ENCODE data around the gene BCOR. TPM values are rescaled to one million over a fixed set of nuclear protein-coding genes. Genes with fewer than 3 reads are reported as not detected.
A peak's percentile ranks its signal among the peaks of the same experiment; 100 is the strongest.

Gene BCOR
- total and polyA plus RNA-seq, 2 of the 13 experiments (the other 11 are each of a cell fraction or from before 2014, with no cell fraction given) = 14.3 to 15.2 TPM

- no peak overlapping the region for H2AFZ ChIP-seq (ENCODE audit: low read length)
- no peak for ATAC-seq
- no peak for TF ChIP-seq ZNF552 (CRISPR knock-in tag; IDR thresholded peaks at IDR 0.05; ENCODE audit: borderline replicate concordance)
- no peak for TF ChIP-seq ATF3 (CRISPR knock-in tag; IDR thresholded peaks at IDR 0.05)
- TF ChIP-seq AGO2 (optimal IDR thresholded peaks at IDR 0.05; ENCODE audit: low read depth, low read length) = peak; percentile 21
- TF ChIP-seq HDAC1 (CRISPR knock-in tag; IDR thresholded peaks at IDR 0.05) = 0 out of 2 replicates have a peak, but pooled peaks have one; percentile 1
- TF ChIP-seq HNF4A (CRISPR knock-in tag; IDR thresholded peaks at IDR 0.05) = no peak
- no peak for TF ChIP-seq ZBTB26 (CRISPR knock-in tag; IDR thresholded peaks at IDR 0.05; ENCODE audit: borderline replicate concordance)
- no peak for TF ChIP-seq ZNF10 (CRISPR knock-in tag; IDR thresholded peaks at IDR 0.05; ENCODE audit: borderline replicate concordance, low read depth)
- no peak for TF ChIP-seq ZNF441 (CRISPR knock-in tag; IDR thresholded peaks at IDR 0.05; ENCODE audit: borderline replicate concordance)
- TF ChIP-seq DNMT1 (CRISPR knock-in tag; IDR thresholded peaks at IDR 0.05) = no peak
- TF ChIP-seq E2F2 (CRISPR knock-in tag; IDR thresholded peaks at IDR 0.05; ENCODE audit: borderline replicate concordance) = no peak
- ChIA-PET CTCF (ENCODE audit: low intra/inter-chr PET ratio, low total read pairs) (no interaction called here), POLR2A (interaction anchor here (0.8 to 2.9 kb wide), 7 partner anchors 11 to 91 kb away, joined by 3 to 24 read pairs (median 3); no protein-coding TSS in a partner anchor)
- H3K4me2 ChIP-seq (ENCODE audit: low read depth, low read length) = peak overlapping the region; percentile 70
- H3K79me2 ChIP-seq (ENCODE audit: insufficient read depth, low read length) = peaks cover 11% of the 10 kb centered on the region
- H3K27me3 ChIP-seq (ENCODE audit: control insufficient read depth in 1 of 2, insufficient read depth in 2 of 2, low read length in 2 of 2) = no peaks in the 10 kb centered on the region
- no peak for DNase-seq (ENCODE audit: low spot score)
- no TSS peak for BruUV-seq (replicated peaks)
- no peaks in the 10 kb centered on the region for H4K20me1 ChIP-seq (ENCODE audit: insufficient read depth, low read length)
- peaks cover 44% of the 10 kb centered on the region for H3K4me1 ChIP-seq (ENCODE audit: insufficient read depth, low read length)
- H3K9ac ChIP-seq (ENCODE audit: insufficient read depth, low read depth, low read length) = peak overlapping the region; percentile 69; the same call in 1 of the 2 replicates
- no peaks in the 10 kb centered on the region for H3K36me3 ChIP-seq (replicated peaks in 1 of 2; ENCODE audit: control insufficient read depth in 1 of 2, insufficient read depth in 2 of 2, low read length in 2 of 2)
- H3K9me3 ChIP-seq (ENCODE audit: low read length) = no peaks in the 10 kb centered on the region
- intact Hi-C loops (cut with micrococcal nuclease; ENCODE audit: unreplicated experiment) (no loop called here), in situ Hi-C loops (cut with HindIII; ENCODE audit: extremely low pct_ligation_motif_present, low pct_unique_long_range_greater_than_20kb) (no loop called here)
- WGBS (ENCODE audit: low lambda C conversion rate) = no CpG with 5 or more reads among the region's 39 CpGs
- H3K4me3 ChIP-seq (replicated peaks in 1 of 3; ENCODE audit: insufficient read depth in 1 of 3, low read depth in 2 of 3, low read length in 3 of 3) = peak overlapping the region; percentile 45 to 76 (median 63); a peak in 5 of 6 replicates
- no peak overlapping the region for H3K27ac ChIP-seq (ENCODE audit: extremely low read length, insufficient read depth, low read length)
- FAIRE-seq = no peak
Observed at GRCh38 chrX:40104630-40104984, 6.8 kb upstream of the BCOR start.
